Glomerular visceral epithelial cell (primary cell): ENCODE measurements around the gene PRRT2.
"Not testable (repeated sequence)": the region's sequence is repeated elsewhere in the genome, so short reads cannot be mapped to it uniquely, and the experiment has no call there.

Experiments
- DNase-seq: peaks from one replicate; pipeline ENCODE4 v3.0.0-alpha.2; 2016; ENCODE audit errors: extremely low spot score

The PRRT2 gene

GRCh38 chr16:29811896-29812665 is at the start of gene PRRT2:
Gene PRRT2, plus strand, starts transcription at chr16:29812193. Its CDS starts 862 bp downstream, at chr16:29813055.
- peak; percentile 63 for DNase-seq

- DNase-seq, result no peak
These were observed 48.7 kb upstream of the PRRT2 start for GRCh38 chr16:29763326-29763725.

GRCh38 chr16:29765167-29766032 is 46.6 kb upstream of the PRRT2 start:
- DNase-seq, result no peak

GRCh38 chr16:29766571-29766970 is 45.4 kb upstream of the PRRT2 start:
- no peak for DNase-seq

GRCh38 chr16:29767062-29767461 is 44.9 kb upstream of the PRRT2 start:
- no peak for DNase-seq

GRCh38 chr16:29769507-29769906 is 42.5 kb upstream of the PRRT2 start:
- DNase-seq, result no peak

GRCh38 chr16:29770250-29770929 is 41.6 kb upstream of the PRRT2 start:
- no peak for DNase-seq

- not testable (repeated sequence) for DNase-seq
These were observed 39.7 kb upstream of the PRRT2 start for GRCh38 chr16:29772330-29772729.

GRCh38 chr16:29774730-29775129 is 37.3 kb upstream of the PRRT2 start:
- DNase-seq, result no peak

- DNase-seq, result peak; percentile 20
These were observed 36.1 kb upstream of the PRRT2 start for GRCh38 chr16:29775742-29776408.

- no peak for DNase-seq
These were observed 34.2 kb upstream of the PRRT2 start, which contains the start of gene ZG16 for GRCh38 chr16:29777576-29778350. Gene ZG16, plus strand, starts transcription at chr16:29778256. Its CDS starts 1,011 bp downstream, at chr16:29779267.

GRCh38 chr16:29779474-29779873 is 32.5 kb upstream of the PRRT2 start:
- DNase-seq, result peak; percentile 10

GRCh38 chr16:29783094-29783953 is 28.7 kb upstream of the PRRT2 start:
- not testable (repeated sequence) for DNase-seq

GRCh38 chr16:29784157-29784556 is 27.8 kb upstream of the PRRT2 start:
- no peak for DNase-seq

- DNase-seq, result peak; percentile 23
These were observed 27.0 kb upstream of the PRRT2 start for GRCh38 chr16:29784901-29785500.

- DNase-seq, result not testable (repeated sequence)
These were observed 24.8 kb upstream of the PRRT2 start for GRCh38 chr16:29787155-29787554.

GRCh38 chr16:29789775-29790182 is 22.2 kb upstream of the PRRT2 start:
- no peak for DNase-seq

- peak; percentile 98 for DNase-seq
These were observed 21.6 kb upstream of the PRRT2 start, which contains the start of gene KIF22 for GRCh38 chr16:29790183-29790948. Gene KIF22, plus strand, starts transcription at chr16:29790751. Its CDS starts 9 bp downstream, at chr16:29790760.
